Cerebellar cortex (tissue), 1 donor: Measurements from ENCODE around the gene ARHGEF4.

Experiments
- DNase-seq: peaks from one replicate; pipeline ENCODE4 v3.0.0-alpha.2; 2015; ENCODE audit warnings: low spot score

Gene ARHGEF4

GRCh38 chr2:130851624-130852382, 15.1 kb downstream of the ARHGEF4 start:
- no peak for DNase-seq

DNA sequence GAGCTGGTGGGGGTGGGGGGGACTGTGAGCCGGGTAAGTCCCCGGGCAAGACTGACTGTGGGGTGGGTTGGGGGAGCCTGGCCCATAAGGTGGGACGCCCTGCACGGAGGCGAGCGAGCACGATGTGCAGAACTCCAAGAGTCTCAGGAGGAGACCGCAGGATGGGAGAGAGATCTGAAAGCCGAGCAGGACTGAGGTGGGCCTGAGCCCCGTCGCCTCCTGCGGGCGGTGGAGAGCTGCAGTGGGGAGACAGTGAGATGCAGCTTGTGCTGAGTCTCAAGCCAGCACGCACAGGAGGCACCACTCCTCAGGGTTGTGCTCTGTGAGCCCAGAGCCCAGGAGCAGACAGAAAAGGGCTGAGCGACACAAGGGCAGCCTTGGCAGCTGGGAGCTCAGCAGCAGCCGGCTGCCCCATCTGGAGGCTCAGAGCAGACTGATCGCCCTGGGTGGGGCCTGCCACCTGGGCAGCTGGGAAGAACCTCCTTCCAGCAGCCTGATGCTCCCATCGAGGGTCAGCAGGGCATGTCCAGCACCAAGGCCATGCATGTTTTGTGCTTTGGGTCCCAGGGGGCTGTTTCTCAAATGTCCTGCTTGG, 15.9 kb downstream of the ARHGEF4 start:
- no peak for DNase-seq

- DNase-seq: no peak
Observed at GRCh38 chr2:130853391-130853790, 16.7 kb downstream of the ARHGEF4 start.

- no peak for DNase-seq
Observed at GRCh38 chr2:130854301-130854700, 17.6 kb downstream of the ARHGEF4 start.

DNA sequence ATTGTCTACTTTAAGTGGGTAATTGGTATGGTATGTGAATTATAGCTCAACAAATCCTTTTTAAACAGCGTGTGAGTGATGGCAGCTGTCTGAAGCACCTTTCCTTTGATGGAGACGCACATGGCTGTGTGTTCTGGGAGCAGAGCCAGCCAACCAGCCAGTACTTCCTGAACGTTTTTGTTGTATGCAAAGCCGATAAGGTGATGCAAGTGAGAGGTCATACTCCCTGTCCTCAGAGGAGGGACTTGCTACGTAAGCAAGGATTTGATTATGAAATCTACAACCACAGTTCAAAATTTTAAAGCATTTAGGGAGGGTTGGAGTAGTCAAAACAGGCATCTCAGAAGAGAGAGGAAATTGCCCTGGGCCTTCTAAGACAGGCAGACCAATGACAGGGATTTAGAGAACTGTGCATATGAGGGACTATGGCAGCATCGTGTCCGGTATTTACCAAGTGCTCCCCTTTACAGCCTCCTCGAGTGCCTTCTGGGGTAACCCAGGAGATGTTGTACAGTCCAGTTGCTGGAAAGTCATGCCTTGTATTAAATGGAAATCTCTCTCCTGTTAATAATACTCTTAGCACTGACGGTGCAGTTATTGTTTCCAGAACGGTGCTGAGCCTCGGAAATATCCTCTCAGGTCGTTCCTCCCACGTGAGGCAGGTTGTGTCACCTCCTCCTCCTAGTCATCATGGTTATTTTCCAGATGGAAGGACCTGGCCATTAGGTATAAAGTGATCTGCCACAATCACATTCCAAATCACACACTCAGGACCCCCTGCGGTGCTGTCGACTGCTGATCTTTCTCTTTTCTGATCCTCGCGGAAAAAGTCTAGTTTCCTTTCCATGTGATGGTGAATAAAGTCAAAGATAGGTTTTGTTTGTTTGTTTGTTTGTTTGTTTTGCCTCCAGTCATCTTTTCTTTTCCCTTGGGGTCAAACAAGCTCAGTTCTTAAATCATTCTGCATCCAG, 28.4 kb downstream of the ARHGEF4 start:
- DNase-seq: no peak

DNA sequence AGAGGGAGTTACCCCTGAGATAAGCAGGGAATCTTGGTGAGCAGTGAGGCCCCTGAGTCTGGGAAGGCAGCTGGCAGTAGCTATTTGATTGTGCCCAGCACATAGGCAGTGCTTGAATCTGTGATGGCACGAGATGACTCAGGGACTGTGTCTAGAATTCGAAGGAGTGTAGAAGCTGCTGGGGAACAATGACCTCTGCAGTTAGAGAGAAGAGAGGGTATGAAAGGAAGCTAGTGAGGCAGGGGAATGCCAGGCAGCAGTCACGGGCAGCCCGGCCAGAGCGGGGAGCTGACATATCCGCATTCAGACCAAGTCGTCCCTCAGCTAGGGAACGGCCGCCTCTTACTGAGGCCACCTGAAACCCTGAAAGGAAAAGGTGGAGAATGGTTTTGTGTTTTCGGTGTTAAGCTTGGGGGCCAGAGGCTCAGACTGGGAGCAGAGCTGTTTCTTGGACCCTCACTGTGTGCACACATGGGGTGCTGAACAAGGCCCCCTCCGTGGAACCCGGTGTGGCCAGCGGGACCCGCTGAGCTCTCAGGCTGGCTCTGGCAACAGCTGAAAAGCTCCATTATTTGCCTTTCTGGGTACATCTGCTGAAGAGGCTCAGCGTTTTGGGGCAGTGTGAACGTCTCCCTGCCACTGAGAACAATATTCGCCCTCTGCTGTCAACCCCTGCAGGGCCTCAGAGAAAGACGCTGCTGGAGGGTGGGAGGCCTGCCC, 32.9 kb downstream of the ARHGEF4 start:
- no peak for DNase-seq

DNA sequence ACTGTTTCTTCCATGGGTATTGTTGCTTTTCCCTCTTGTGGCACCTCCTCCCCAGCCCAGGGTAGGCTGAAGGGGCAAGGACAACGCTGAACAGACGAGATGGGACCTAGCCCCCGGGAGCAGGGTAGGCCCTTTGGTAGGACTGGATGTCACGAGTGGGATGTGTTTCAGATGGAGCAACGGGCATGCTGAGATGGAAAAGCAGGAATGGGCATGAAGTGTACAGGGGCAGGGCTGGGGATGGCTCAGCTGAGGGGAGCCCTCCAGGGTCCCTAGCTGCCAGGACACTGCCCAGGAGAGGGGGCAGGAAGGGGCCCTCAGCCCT, 33.4 kb downstream of the ARHGEF4 start:
- DNase-seq: no peak

DNA sequence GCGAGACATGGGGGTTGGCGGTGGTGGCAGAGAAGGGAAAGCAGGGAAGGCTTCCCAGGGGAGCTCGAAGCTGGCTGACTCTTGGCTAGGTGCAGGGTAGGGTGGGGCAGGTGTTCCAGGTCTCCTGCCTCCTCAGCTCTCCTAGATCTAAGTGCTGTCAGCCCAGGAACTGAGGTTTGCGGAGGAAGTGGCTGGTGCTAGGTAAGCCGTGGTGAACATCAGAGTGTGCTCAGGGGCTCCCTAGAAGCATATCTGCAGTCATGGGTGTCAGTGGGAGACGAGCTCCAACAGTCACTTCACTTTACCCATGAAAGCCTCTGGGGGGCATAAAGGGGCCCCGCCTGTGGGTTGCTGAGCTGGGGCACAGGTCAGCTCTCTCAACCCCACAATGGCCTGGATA, 34.1 kb downstream of the ARHGEF4 start:
- no peak for DNase-seq

DNA sequence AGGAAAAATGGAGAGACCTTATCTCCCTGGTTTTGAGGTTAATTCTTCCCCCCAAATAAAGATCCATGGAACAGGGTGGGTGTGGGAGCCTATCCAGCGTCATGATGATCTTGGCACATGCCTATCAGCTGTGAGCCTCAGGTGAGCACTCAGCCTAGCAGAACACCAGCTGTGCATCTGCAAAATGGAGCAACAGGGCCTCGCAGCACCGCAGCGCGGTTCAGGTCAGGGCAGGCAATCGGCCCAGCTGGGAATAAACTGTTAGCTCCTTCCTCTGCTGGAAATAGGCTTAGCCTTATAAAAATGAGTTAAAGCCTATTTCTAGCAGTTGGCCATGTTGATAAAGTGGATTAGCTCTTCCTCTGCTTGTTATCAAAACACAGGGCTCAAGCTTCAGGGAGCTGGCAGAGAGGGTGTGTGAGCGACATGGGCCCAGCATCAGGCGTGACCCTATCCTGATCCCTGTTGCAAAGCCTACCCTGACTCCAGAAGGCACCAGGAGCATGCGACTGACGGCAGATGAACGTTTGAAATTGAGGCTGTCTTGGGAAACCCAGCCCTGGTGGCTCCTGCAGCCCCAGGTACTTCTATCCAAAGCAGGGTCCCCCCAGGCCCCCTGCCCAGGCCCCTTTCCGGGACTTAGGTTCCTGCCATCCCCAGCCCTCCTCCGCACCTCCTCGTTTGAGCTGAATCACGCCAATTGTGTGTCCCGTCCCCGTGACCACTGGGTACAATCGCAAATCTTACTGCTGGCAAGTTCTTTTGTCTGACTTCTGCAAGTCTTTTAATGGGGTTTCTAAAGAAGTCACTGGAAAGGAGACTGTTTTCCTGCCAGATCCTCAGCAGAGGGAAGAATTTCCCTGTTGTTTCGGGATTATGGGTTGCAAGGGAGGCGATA, 35.4 kb downstream of the ARHGEF4 start:
- DNase-seq: no peak

- DNase-seq: no peak
Observed at GRCh38 chr2:130872741-130873125, 36.0 kb downstream of the ARHGEF4 start.

- DNase-seq: peak; percentile 68
Observed at GRCh38 chr2:130873700-130874346, 37.1 kb downstream of the ARHGEF4 start.

GRCh38 chr2:130874512-130874911, 37.8 kb downstream of the ARHGEF4 start:
- no peak for DNase-seq

DNA sequence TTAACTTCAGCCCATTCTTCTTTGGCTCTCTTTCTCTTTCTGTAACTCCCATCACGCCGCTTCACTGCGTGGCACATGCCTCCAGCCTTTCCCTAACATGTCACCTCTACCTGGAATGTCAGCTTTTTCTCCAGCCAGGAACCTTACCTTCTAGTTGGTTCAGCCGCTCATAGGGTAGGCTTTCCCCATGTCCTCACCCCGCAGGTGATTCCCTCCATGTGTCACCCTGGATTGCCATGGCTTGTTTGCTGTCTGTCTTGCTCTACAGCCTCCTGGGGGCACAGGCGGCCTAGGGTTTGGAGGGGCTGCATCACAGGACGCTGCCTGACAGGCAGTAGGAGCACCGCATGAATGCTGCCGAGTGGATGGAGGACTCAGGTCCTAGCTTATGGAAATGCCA, 39.2 kb downstream of the ARHGEF4 start:
- no peak for DNase-seq

DNA sequence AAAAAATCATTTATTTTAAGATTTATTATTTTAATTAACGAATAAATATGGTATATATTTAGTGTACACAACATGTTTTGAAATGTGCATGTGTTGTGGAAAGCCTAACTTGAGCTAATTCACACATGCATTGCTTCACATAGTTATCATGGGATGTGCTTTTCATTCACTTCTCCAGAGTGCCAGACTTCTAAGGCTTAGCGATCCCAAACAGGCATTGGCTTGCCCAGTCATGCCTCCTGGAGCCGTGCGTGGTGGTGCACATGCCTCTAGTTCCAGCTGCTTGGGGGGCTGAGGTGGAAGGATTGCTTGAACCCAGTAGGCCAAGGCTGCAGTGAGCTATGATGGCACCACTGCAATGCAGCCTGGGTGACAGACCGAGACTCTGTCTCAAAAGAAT, 40.5 kb downstream of the ARHGEF4 start:
- DNase-seq: no peak

DNA sequence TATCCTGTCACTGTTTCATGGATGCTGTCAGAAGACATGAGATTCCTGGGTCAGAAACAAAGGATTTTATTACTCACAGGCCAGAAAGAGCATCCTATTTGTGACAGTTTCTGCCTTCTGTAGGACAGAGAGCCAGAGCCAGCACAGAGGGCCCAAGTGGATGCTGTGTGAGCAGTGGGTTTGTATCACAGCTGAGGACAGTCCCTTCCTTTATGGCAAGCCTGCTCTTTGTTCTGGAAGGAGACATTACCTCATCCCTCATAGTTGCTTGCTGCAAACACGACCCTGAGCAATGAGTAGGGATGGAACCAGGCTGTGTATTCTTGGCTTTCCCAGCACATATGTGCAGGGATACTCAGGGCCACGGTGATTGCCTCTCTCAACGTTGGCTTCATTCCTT, 41.6 kb downstream of the ARHGEF4 start:
- DNase-seq: no peak

GRCh38 chr2:130878933-130879332, 42.2 kb downstream of the ARHGEF4 start:
- DNase-seq: no peak

GRCh38 chr2:130882111-130882690, 45.5 kb downstream of the ARHGEF4 start:
- DNase-seq: no peak

- DNase-seq: no peak
Observed at GRCh38 chr2:130882991-130883390, 46.3 kb downstream of the ARHGEF4 start.

- no peak for DNase-seq
Observed at GRCh38 chr2:130883496-130883895, 46.8 kb downstream of the ARHGEF4 start.

GRCh38 chr2:130884013-130884412, 47.3 kb downstream of the ARHGEF4 start:
- no peak for DNase-seq
